Nucleus accumbens (tissue), 56 donors: Measurements from ENCODE around the gene LRRC8E.

ENCODE experiments used
- DNase-seq, 56 donors: peaks; one replicate each; lab custom pipeline; 2025; lab: John Stamatoyannopoulos, UW

LRRC8E gene

GRCh38 chr19:7943444-7944176 is 55.3 kb downstream of the LRRC8E start, which contains the start of gene TIMM44:
Gene TIMM44 (minus strand): TSS chr19:7943666. CDS start chr19:7943651, 15 bp downstream.
- peak; percentile 87 to 100 (median 99) for DNase-seq

- DNase-seq = peak in 54 of 56 donors; percentile 28 to 92 (median 76)
Observed at GRCh38 chr19:7944177-7944761, 56.0 kb downstream of the LRRC8E start.

- DNase-seq = no peak
Observed at GRCh38 chr19:7947939-7948338, 59.6 kb downstream of the LRRC8E start.
